Upper lobe of left lung (tissue), 4 donors: ENCODE data around the gene MTF2.

Experiments used
- CTCF ChIP-seq, 6 experiments: fragments of 450-650 bp in 4 of 6; fragments of 200-600 bp in 2 of 6; sonication (generic) in 2 of 6; IDR thresholded peaks; one replicate each; pipeline ENCODE4 v1.5.1; 2016 to 2019; ENCODE audit warnings: antibody characterized with exemption in 6 of 6
- POLR2AphosphoS5 ChIP-seq, 2 donors: sonication (generic); formaldehyde crosslinking; IDR thresholded peaks; one replicate each; pipeline ENCODE4 v1.5.1; 2017; ENCODE audit warnings: antibody characterized with exemption in 2 of 2

DNA sequence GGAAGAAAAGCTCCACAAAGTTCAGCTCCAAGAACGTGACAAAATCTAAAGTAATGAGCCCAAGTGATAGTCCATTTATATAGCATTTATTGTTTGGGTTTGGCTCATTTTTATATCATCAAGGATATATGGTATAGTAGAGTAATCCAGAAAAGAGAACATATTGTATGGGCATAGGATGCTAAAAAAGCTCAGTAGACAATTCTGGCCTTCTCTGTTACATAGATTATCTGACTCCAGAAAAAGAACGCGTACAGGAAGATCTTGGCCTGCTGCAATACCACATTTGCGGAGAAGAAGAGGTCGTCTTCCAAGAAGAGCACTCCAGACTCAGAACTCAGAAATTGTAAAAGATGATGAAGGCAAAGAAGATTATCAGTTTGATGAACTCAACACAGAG lies 57.4 kb downstream of the MTF2 start:
- no peak for TF ChIP-seq CTCF (IDR thresholded peaks at IDR 0.05)
- no peak for TF ChIP-seq POLR2AphosphoS5 (IDR thresholded peaks at IDR 0.05)
